Prostate gland (tissue), 2 donors: Measurements from ENCODE around the gene DGAT2L6.

Experiments used
- CTCF ChIP-seq, 4 experiments: fragments of 200-600 bp in 2 of 4; fragments of 450-650 bp in 2 of 4; sonication (generic) in 2 of 4; IDR thresholded peaks; 1 replicate in 3 of 4; 2 replicates in 1 of 4; pipeline ENCODE4 v1.5.1; 2016 to 2019; ENCODE audit warnings: antibody characterized with exemption in 4 of 4, mild to moderate bottlenecking in 2 of 4, moderate library complexity in 2 of 4
- POLR2A ChIP-seq: fragments of 450-650 bp; IDR thresholded peaks from one replicate; pipeline ENCODE4 v1.6.1; 2016; ENCODE audit warnings: antibody characterized with exemption, mild to moderate bottlenecking
- POLR2AphosphoS5 ChIP-seq: sonication (generic); formaldehyde crosslinking; IDR thresholded peaks from one replicate; pipeline ENCODE4 v1.6.1; 2017; ENCODE audit warnings: antibody characterized with exemption

DNA sequence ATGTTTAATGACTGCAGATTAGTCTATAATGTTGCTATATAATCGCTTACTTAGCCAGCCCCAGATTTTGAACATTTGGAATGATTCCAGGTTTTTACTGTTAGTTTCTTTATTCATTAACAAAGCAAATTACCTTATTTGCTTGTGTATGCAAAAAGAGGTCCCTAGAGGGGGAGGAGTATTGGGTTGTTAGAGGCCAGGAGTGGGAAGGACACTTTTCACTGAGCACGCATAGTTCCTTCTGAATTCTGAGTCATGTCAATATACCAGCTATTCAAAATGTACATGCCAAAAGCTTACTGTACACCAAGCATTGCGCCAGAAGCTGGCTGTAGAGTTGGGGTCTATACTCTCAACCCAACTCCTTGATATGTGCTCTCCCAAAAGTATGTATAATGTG, 5.1 kb upstream of the DGAT2L6 start:
- TF ChIP-seq CTCF (IDR thresholded peaks at IDR 0.05), result no peak
- TF ChIP-seq POLR2A, result no peak
- TF ChIP-seq POLR2AphosphoS5, result no peak
